ENCODE measurements around the gene ASTL. TPM values are rescaled to one million over a fixed set of nuclear protein-coding genes. Genes with fewer than 3 reads are reported as not detected.

The ASTL gene
- total and polyA plus RNA-seq, 9 of the 15 experiments (the other 6 are each of a cell fraction or from before 2014, with no cell fraction given): not detected

DNA sequence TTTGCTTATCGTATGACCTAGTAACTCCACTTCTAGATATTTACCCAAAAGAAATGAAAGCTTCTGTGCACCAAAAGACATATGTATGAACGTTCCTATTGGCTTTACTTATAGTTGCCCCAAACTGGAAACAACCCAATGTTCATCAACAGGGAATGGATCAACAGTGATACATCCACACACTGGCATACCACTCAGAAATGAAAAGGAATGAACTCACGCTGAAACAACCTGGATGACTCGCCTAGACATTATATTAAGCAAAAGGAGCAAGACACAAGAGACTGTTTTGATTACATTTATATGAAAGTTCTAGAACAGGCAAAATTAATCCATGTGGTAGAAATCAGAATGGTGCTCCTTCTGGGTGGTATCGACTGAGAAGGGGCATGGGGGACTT lies 40.9 kb downstream of the ASTL start:
- CTCF ChIA-PET (ENCODE audit: low intra/inter-chr PET ratio): interaction anchor here (0.6 kb wide), 1 partner anchor 484 kb away, joined by 3 read pairs; no protein-coding TSS in a partner anchor
- FAIRE-seq: no peak

More for the DNA sequence above, 40.9 kb downstream of the ASTL start:
- TF ChIP-seq SNIP1 (IDR thresholded peaks at IDR 0.05; ENCODE audit: low read depth) (no peak), ADNP (tag; IDR thresholded peaks at IDR 0.05) (no peak), ZNF3 (CRISPR knock-in tag; IDR thresholded peaks at IDR 0.05) (no peak), DNMT1 (IDR thresholded peaks at IDR 0.05) (no peak), ZNF57 (CRISPR knock-in tag; IDR thresholded peaks at IDR 0.05) (no peak), ZNF707 (CRISPR knock-in tag; conservative IDR thresholded peaks at IDR 0.05) (no peak), FOXA3 (CRISPR knock-in tag; conservative IDR thresholded peaks at IDR 0.05 in 1 of 2, IDR thresholded peaks at IDR 0.05 in 1 of 2) (no peak), ZNF511 (CRISPR knock-in tag; IDR thresholded peaks at IDR 0.05) (no peak), TAF9B (IDR thresholded peaks at IDR 0.05; ENCODE audit: partially characterized antibody) (no peak), STAT5A (IDR thresholded peaks at IDR 0.05; ENCODE audit: borderline replicate concordance, low read length) (no peak), KLF16 (IDR thresholded peaks at IDR 0.05) (no peak), NR4A1 (CRISPR knock-in tag; IDR thresholded peaks at IDR 0.05) (no peak), NR4A1 (tag; IDR thresholded peaks at IDR 0.05) (no peak), PHF8 (IDR thresholded peaks at IDR 0.05; ENCODE audit: borderline replicate concordance, low read length) (no peak)
- TF ChIP-seq, protein P1, sequence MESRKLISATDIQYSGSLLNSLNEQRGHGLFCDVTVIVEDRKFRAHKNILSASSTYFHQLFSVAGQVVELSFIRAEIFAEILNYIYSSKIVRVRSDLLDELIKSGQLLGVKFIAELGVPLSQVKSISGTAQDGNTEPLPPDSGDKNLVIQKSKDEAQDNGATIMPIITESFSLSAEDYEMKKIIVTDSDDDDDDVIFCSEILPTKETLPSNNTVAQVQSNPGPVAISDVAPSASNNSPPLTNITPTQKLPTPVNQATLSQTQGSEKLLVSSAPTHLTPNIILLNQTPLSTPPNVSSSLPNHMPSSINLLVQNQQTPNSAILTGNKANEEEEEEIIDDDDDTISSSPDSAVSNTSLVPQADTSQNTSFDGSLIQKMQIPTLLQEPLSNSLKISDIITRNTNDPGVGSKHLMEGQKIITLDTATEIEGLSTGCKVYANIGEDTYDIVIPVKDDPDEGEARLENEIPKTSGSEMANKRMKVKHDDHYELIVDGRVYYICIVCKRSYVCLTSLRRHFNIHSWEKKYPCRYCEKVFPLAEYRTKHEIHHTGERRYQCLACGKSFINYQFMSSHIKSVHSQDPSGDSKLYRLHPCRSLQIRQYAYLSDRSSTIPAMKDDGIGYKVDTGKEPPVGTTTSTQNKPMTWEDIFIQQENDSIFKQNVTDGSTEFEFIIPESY (CRISPR knock-in tag; IDR thresholded peaks at IDR 0.05): no peak
- ATAC-seq (no peak), DNase-seq (ENCODE audit: extremely low read depth in 1 of 4, low spot score in 3 of 4) (no peak)
- Histone ChIP-seq H3K9me1 (ENCODE audit: control insufficient read depth, insufficient read depth, low read length) (no peaks in the 10 kb centered on the region), H2AFZ (ENCODE audit: low read depth, low read length) (no peak overlapping the region), H3K36me3 (ENCODE audit: control insufficient read depth, insufficient read depth, low read length) (no peaks in the 10 kb centered on the region), H3K27ac (ENCODE audit: extremely low read depth, low read depth, low read length) (no peak overlapping the region), H3K79me2 (ENCODE audit: control insufficient read depth, insufficient read depth, low read length) (no peaks in the 10 kb centered on the region), H3K4me1 (replicated peaks in 1 of 2; ENCODE audit: control insufficient read depth in 2 of 2, insufficient read depth in 2 of 2, low read length in 2 of 2) (peaks cover 5 to 9% of the 10 kb centered on the region in 2 experiments; a peak in 2 of 5 replicates), H4K20me1 (replicated peaks; ENCODE audit: control insufficient read depth, insufficient read depth, low read length) (peaks cover 3% of the 10 kb centered on the region; the same call in 1 of the 2 replicates), H3K9me3 (replicated peaks; ENCODE audit: control insufficient read depth, insufficient read depth, low read depth, low read length) (no peaks in the 10 kb centered on the region), H3K27me3 (ENCODE audit: control insufficient read depth in 2 of 2, insufficient read depth in 2 of 2, low read length in 2 of 2) (peaks cover 0 to 14% of the 10 kb centered on the region in 2 experiments; a peak in 2 of 5 replicates), H3K4me2 (ENCODE audit: insufficient read depth, low read length) (no peak overlapping the region), H3K9ac (ENCODE audit: insufficient read depth in 1 of 2, low read depth in 2 of 2, low read length in 2 of 2) (no peak overlapping the region), H3K4me3 (no peak overlapping the region)
- no TSS peak for BruUV-seq (replicated peaks)
- POLR2A ChIA-PET: no interaction called here
- intact Hi-C loops (cut with micrococcal nuclease): no loop called here
- 11% methylated on average over 5 of the region's 5 CpGs for WGBS (ENCODE audit: insufficient coverage, low coverage, missing lambda C conversion rate)
- in situ Hi-C loops (cut with MboI): loop anchor here (25.0 kb wide), 1 partner anchor 310 kb away; no protein-coding TSS in a partner anchor
